HCT116 (cell line): ENCODE data around the gene RPTOR. TPM values are rescaled to one million over a fixed set of nuclear protein-coding genes. Genes with fewer than 3 reads are reported as not detected.

ENCODE experiments used
- ATAC-seq: fragments of 200-7000 bp; cut with Tn5 transposase; 2 replicates; pipeline ENCODE4 v1.9.1; 2020; ENCODE audit warnings: mild to moderate bottlenecking, moderate library complexity
- BruUV-seq: library from RNA; stranded (reverse); fragments of 400-500 nt; replicated peaks from 2 replicates; lab custom pipeline; 2021; lab: Mats Ljungman, UMichigan
- CTCF ChIA-PET: fragments of 300-600 bp; sonication (Branson Sonifier 250); formaldehyde crosslinking; loops from one replicate; lab custom pipeline; 2021; ENCODE audit warnings: antibody characterized with exemption; lab: Charles Lee
- POLR2A ChIA-PET: fragments of 300-600, 350-600 bp; sonication (Branson Sonifier 250); formaldehyde crosslinking; loops from one replicate; lab custom pipeline; 2021; ENCODE audit warnings: antibody characterized with exemption; lab: Charles Lee
- RAD21 ChIA-PET, 2 experiments: fragments of 300-600 bp; sonication (Branson Sonifier 250); formaldehyde crosslinking; loops; one replicate each; lab custom pipeline; 2023; ENCODE audit warnings: low total read pairs in 2 of 2; ENCODE audit not compliant: uncharacterized antibody in 2 of 2, unreplicated experiment in 2 of 2, low non-redundant PET in 1 of 2; lab: Charles Lee
- DNase-seq: peaks from one replicate; pipeline ENCODE4 v3.0.0-alpha.2; 2010; ENCODE audit warnings: low read depth, low spot score
- H2AFZ ChIP-seq: fragments of 200-600 bp; shearing (Covaris generic), sonication (generic); 2 replicates; pipeline ENCODE4 v1.6.1; 2017; ENCODE audit warnings: low read depth, mixed run types, mixed read lengths, antibody characterized with exemption, low read length; ENCODE audit not compliant: poor library complexity, severe bottlenecking
- H3K27ac ChIP-seq: 2 replicates; pipeline ENCODE4 v1.5.1; 2012; ENCODE audit warnings: low read depth, low read length
- H3K27me3 ChIP-seq: fragments of 200-600 bp; sonication (generic); 2 replicates; pipeline ENCODE4 v1.6.1; 2016; ENCODE audit warnings: mixed run types, low read length, mixed read lengths; ENCODE audit not compliant: insufficient read depth
- H3K36me3 ChIP-seq, 2 experiments: fragments of 200-500 bp in 1 of 2; fragments of 200-600 bp in 1 of 2; sonication (Bioruptor generic) in 1 of 2; sonication (generic) in 1 of 2; 2 replicates each; pipeline versions ENCODE4 v1.5.1 to v1.6.1; 2014 to 2016; ENCODE audit warnings: low read length in 2 of 2, inconsistent platforms in 1 of 2, mixed read lengths in 1 of 2, mixed run types in 1 of 2; ENCODE audit not compliant: insufficient read depth in 2 of 2, control insufficient read depth in 1 of 2
- H3K4me1 ChIP-seq, 2 experiments: fragments of 200-600 bp in 1 of 2; sonication (generic) in 1 of 2; 2 replicates each; pipeline versions ENCODE4 v1.5.1 to v1.6.1; 2012 to 2017; ENCODE audit warnings: low read length in 2 of 2, inconsistent platforms in 1 of 2, mild to moderate bottlenecking in 1 of 2, mixed read lengths in 1 of 2, mixed run types in 1 of 2, moderate library complexity in 1 of 2; ENCODE audit not compliant: insufficient read depth in 2 of 2, control insufficient read depth in 1 of 2
- H3K4me2 ChIP-seq: fragments of 200-600 bp; sonication (generic); 2 replicates; pipeline ENCODE4 v1.6.1; 2017; ENCODE audit warnings: mixed run types, low read length, mixed read lengths
- H3K4me3 ChIP-seq, 2 experiments: fragments of 200-600 bp in 1 of 2; sonication (generic) in 1 of 2; replicated peaks in 1 of 2; 2 replicates each; pipeline ENCODE4 v1.5.1; 2011 to 2016; ENCODE audit warnings: low read length in 2 of 2, control low read depth in 1 of 2, low read depth in 1 of 2, mild to moderate bottlenecking in 1 of 2, mixed read lengths in 1 of 2, mixed run types in 1 of 2
- H3K79me2 ChIP-seq: fragments of 200-600 bp; sonication (generic); 2 replicates; pipeline ENCODE4 v1.6.1; 2017; ENCODE audit warnings: mild to moderate bottlenecking, mixed run types, low read length, moderate library complexity, mixed read lengths; ENCODE audit not compliant: insufficient read depth
- H3K9ac ChIP-seq: fragments of 200-600 bp; sonication (generic); 2 replicates; pipeline ENCODE4 v1.6.1; 2016; ENCODE audit warnings: low read length, mixed read lengths
- H3K9me2 ChIP-seq: fragments of 200-600 bp; sonication (generic), shearing (Covaris generic); 2 replicates; pipeline ENCODE4 v1.6.1; 2017; ENCODE audit warnings: mixed run types, mild to moderate bottlenecking, moderate library complexity; ENCODE audit not compliant: insufficient read depth
- H3K9me3 ChIP-seq, 2 experiments: fragments of 200-500 bp in 1 of 2; fragments of 200-600 bp in 1 of 2; sonication (Bioruptor generic) in 1 of 2; sonication (generic) in 1 of 2; 2 replicates each; pipeline ENCODE4 v1.6.1; 2014 to 2017; ENCODE audit warnings: low read length in 2 of 2, mixed read lengths in 2 of 2, inconsistent platforms in 1 of 2, low read depth in 1 of 2, mild to moderate bottlenecking in 1 of 2, mixed run types in 1 of 2, moderate library complexity in 1 of 2; ENCODE audit not compliant: control insufficient read depth in 1 of 2, insufficient read depth in 1 of 2
- H4K20me1 ChIP-seq: fragments of 200-600 bp; sonication (generic), shearing (Covaris generic); 2 replicates; pipeline ENCODE4 v1.6.1; 2017; ENCODE audit warnings: mixed run types, mild to moderate bottlenecking, moderate library complexity; ENCODE audit not compliant: insufficient read depth
- ATF3 ChIP-seq: IDR thresholded peaks from 2 replicates; pipeline ENCODE4 v1.6.1; 2012
- CBX3 ChIP-seq: IDR thresholded peaks from 2 replicates; pipeline ENCODE4 v1.6.1; 2012; ENCODE audit warnings: low read depth
- CEBPB ChIP-seq: IDR thresholded peaks from 2 replicates; pipeline ENCODE4 v1.6.1; 2012; ENCODE audit warnings: low read depth
- CTCF ChIP-seq, 3 experiments: fragments of 200-600 bp in 1 of 3; sonication (generic) in 1 of 3; IDR thresholded peaks in 2 of 3; conservative IDR thresholded peaks in 1 of 3; 2 replicates each; pipeline ENCODE4 v1.5.1; 2012 to 2017; ENCODE audit warnings: low read depth in 2 of 3, low read length in 2 of 3, antibody characterized with exemption in 1 of 3, borderline replicate concordance in 1 of 3, control low read depth in 1 of 3, mild to moderate bottlenecking in 1 of 3, mixed read lengths in 1 of 3, mixed run types in 1 of 3, moderate library complexity in 1 of 3; ENCODE audit not compliant: insufficient read depth in 1 of 3
- ELF1 ChIP-seq: IDR thresholded peaks from 2 replicates; pipeline ENCODE4 v1.6.1; 2012; ENCODE audit warnings: low read depth, borderline replicate concordance
- EZH2 ChIP-seq: fragments of 200-600 bp; sonication (generic); IDR thresholded peaks from 2 replicates; pipeline ENCODE4 v1.6.1; 2017; ENCODE audit warnings: antibody characterized with exemption, mixed run types
- EZH2phosphoT487 ChIP-seq: fragments of 200-600 bp; IDR thresholded peaks from 2 replicates; pipeline ENCODE4 v1.6.1; 2018; ENCODE audit warnings: antibody characterized with exemption, borderline replicate concordance
- FOSL1 ChIP-seq: IDR thresholded peaks from 2 replicates; pipeline ENCODE4 v1.6.1; 2012; ENCODE audit warnings: low read depth
- JUND ChIP-seq: IDR thresholded peaks from 2 replicates; pipeline ENCODE4 v1.6.1; 2012
- POLR2AphosphoS5 ChIP-seq: IDR thresholded peaks from 2 replicates; pipeline ENCODE4 v1.6.1; 2011; ENCODE audit warnings: mild to moderate bottlenecking, low read depth, low read length, moderate library complexity
- RAD21 ChIP-seq: IDR thresholded peaks from 2 replicates; pipeline ENCODE4 v1.6.1; 2012; ENCODE audit warnings: low read depth, mild to moderate bottlenecking
- REST ChIP-seq: IDR thresholded peaks from 2 replicates; pipeline ENCODE4 v1.6.1; 2012; ENCODE audit warnings: low read depth
- SIN3A ChIP-seq: IDR thresholded peaks from 2 replicates; pipeline ENCODE4 v1.6.1; 2012; ENCODE audit warnings: low read depth
- SP1 ChIP-seq: IDR thresholded peaks from 2 replicates; pipeline ENCODE4 v1.6.1; 2012; ENCODE audit warnings: low read depth
- SRF ChIP-seq: IDR thresholded peaks from 2 replicates; pipeline ENCODE4 v1.6.1; 2012; ENCODE audit warnings: low read depth
- YY1 ChIP-seq: IDR thresholded peaks from 2 replicates; pipeline ENCODE4 v1.6.1; 2011; ENCODE audit warnings: low read length, low read depth, moderate library complexity, mild to moderate bottlenecking; ENCODE audit not compliant: insufficient replicate concordance; ENCODE audit errors: extremely low read depth
- ZFX ChIP-seq: fragments of 450-650 bp; IDR thresholded peaks from 2 replicates; pipeline ENCODE4 v1.6.1; 2017
- intact Hi-C: fragments of 100-400 bp; cut with micrococcal nuclease; formaldehyde crosslinking; loops from 2 replicates; pipeline ENCODE4 v1.10.0; 2022
- total RNA-seq: library from RNA; stranded (reverse); gene quantifications from one replicate; pipeline ENCODE4 v1.2.1, GENCODE V29; 2021; ENCODE audit not compliant: unreplicated experiment

RPTOR gene
- total RNA-seq, 1 experiment from 2014 or later, result 69.5 TPM

DNA sequence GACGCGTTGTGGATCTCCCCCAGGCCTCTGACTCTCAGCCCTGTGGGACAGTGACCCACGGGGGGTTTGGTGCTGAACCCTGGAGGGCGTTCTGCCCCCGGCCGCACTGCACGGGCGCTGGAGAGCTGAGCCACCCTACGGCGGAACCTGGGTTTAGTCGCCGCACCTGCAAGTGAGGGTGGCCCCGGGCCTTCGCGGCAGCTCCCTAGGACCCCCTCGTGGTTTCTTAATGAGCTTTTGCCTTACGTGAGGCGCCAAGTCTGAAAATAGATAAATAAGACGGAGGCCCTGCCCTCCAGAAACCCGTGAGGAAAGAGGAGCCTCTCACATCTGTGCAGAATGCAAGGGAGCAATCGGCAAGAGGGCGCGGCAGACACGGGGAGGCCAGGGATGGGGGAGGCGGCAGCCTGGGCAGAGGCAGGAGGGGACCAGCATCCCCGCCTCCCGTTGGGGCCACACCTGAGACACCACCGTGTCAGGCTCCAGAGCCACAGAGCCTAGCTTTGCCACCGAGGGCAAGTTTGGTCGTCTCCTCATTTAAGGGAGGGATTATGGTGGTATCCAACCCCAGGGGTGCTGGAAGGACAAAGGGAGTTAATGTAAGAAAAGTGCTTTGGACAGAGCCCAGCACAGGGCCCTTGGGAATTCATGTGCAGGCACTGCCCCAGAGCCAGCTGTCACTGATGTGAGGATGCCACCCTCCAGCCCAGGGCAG, 293.8 kb downstream of the RPTOR start:
- Histone ChIP-seq H3K4me2 (no peak overlapping the region), H4K20me1 (no peaks in the 10 kb centered on the region), H3K36me3 (no peaks in the 10 kb centered on the region), H3K4me3 (no peak overlapping the region), H3K79me2 (no peaks in the 10 kb centered on the region), H3K27ac (no peak overlapping the region), H3K4me1 (peaks cover 2 to 6% of the 10 kb centered on the region in 2 experiments), H3K9me2 (no peaks in the 10 kb centered on the region), H3K9me3 (no peaks in the 10 kb centered on the region), H2AFZ (no peak overlapping the region), H3K27me3 (no peaks in the 10 kb centered on the region), H3K9ac (no peak overlapping the region)
- ChIA-PET CTCF (no interaction called here), POLR2A (no interaction called here), RAD21 (no interaction called here)
- no TSS peak for BruUV-seq
- intact Hi-C loops, result no loop called here
- ATAC-seq (no peak), DNase-seq (no peak)
- TF ChIP-seq ZFX (no peak), REST (no peak), YY1 (no peak), ATF3 (no peak), SRF (no peak), CBX3 (no peak), EZH2 (no peak), SIN3A (no peak), SP1 (no peak), FOSL1 (no peak), RAD21 (no peak), ELF1 (no peak), CEBPB (no peak), JUND (no peak), CTCF (IDR thresholded peaks at IDR 0.05 in 2 of 3, conservative IDR thresholded peaks at IDR 0.05 in 1 of 3; ENCODE audit: borderline replicate concordance in 1 of 3, insufficient read depth in 1 of 3, low read depth in 2 of 3, low read length in 2 of 3) (no peak), POLR2AphosphoS5 (no peak), EZH2phosphoT487 (no peak)
